ENCODE data around the gene SREBF1.

Gene SREBF1

DNA sequence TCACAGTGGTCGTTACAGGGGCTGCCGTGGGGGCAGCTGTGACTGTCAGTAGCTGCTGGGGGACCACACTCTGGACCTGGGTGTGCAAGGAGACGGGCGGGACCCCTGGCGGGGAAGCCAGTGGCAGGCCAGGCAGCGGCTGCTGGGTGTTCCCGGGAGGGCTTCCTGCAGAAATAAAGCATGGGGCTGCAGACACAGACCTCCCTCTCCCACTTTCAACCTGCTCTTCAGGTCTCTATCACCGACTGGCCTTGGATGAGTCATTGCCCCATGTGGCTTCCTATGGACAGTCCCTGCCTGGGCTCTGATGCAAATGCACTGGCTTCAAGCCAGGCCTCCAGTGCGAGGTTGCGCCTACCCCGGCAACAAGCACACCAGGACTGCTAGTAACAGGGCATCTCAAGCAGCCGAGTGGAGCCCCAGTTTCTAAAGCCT is 17.2 kb downstream of the SREBF1 start:
- TF ChIP-seq, protein P1, sequence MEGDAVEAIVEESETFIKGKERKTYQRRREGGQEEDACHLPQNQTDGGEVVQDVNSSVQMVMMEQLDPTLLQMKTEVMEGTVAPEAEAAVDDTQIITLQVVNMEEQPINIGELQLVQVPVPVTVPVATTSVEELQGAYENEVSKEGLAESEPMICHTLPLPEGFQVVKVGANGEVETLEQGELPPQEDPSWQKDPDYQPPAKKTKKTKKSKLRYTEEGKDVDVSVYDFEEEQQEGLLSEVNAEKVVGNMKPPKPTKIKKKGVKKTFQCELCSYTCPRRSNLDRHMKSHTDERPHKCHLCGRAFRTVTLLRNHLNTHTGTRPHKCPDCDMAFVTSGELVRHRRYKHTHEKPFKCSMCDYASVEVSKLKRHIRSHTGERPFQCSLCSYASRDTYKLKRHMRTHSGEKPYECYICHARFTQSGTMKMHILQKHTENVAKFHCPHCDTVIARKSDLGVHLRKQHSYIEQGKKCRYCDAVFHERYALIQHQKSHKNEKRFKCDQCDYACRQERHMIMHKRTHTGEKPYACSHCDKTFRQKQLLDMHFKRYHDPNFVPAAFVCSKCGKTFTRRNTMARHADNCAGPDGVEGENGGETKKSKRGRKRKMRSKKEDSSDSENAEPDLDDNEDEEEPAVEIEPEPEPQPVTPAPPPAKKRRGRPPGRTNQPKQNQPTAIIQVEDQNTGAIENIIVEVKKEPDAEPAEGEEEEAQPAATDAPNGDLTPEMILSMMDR (IDR thresholded peaks at IDR 0.05; ENCODE audit: low read depth, low read length), result no peak
- Histone ChIP-seq H3K36me3 (peaks cover 75% of the 10 kb centered on the region), H3K4me3 (ENCODE audit: low read depth, low read length) (no peak overlapping the region)

DNA sequence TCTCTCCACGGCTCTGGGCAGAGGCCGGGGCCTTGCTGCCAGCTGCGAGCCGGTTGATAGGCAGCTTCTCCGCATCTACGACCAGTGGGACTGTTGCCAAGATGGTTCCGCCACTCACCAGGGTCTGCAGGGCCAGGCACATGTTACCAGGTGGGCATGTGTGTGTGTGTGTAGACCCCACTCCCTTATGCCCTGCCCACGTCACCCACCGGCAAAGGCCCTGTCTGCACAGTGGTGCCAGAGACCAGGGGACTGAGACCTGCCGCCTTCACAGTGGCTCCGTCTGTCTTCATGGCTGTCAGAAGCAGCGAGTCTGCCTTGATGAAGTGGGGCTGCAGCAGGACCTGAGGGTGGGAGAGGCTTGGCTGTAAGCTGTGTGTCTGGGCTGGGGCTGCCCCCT is 17.7 kb downstream of the SREBF1 start:
- Histone ChIP-seq H3K4me3 (ENCODE audit: low read depth, low read length) (no peak overlapping the region), H3K36me3 (peaks cover 80% of the 10 kb centered on the region), H3K9me3 (ENCODE audit: severe bottlenecking) (no peaks in the 10 kb centered on the region), H3K27me3 (ENCODE audit: insufficient read depth, low read depth, severe bottlenecking) (no peaks in the 10 kb centered on the region), H3K27ac (no peak overlapping the region)
- no peak for DNase-seq
- TF ChIP-seq, protein P1 (IDR thresholded peaks at IDR 0.05; ENCODE audit: low read depth, low read length), result no peak

More for the DNA sequence above, 17.2 kb downstream of the SREBF1 start:
- DNase-seq, result no peak
- H3K27me3 ChIP-seq (ENCODE audit: insufficient read depth, low read depth, severe bottlenecking), result no peaks in the 10 kb centered on the region
- no peak overlapping the region for H3K27ac ChIP-seq
- no peaks in the 10 kb centered on the region for H3K9me3 ChIP-seq (ENCODE audit: severe bottlenecking)

DNA sequence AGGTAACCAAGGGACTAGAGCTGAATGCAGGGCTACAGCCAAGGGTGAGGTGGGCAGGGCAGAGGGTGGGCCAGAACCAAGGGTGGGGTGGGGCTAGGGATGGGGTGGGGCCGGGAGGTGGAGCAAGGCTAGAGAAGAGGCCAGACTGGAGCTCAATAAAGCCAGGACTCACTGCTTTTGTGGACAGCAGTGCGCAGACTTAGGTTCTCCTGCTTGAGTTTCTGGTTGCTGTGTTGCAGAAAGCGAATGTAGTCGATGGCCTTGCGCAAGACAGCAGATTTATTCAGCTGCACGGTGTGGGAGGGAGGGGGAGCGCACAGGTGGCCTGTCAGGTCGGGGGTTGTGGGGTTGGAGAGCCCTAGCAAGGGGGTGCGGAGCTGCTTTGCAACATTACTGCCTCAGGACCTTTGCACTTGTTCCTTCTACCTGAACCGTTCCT is 18.7 kb downstream of the SREBF1 start:
- TF ChIP-seq, protein P1 (IDR thresholded peaks at IDR 0.05; ENCODE audit: low read depth, low read length), result no peak
- DNase-seq, result peak; percentile 67
- peaks cover 90% of the 10 kb centered on the region for H3K36me3 ChIP-seq
- H3K27ac ChIP-seq, result no peak overlapping the region
- no peak overlapping the region for H3K4me3 ChIP-seq (ENCODE audit: low read depth, low read length)
- no peaks in the 10 kb centered on the region for H3K27me3 ChIP-seq (ENCODE audit: insufficient read depth, low read depth, severe bottlenecking)
- H3K9me3 ChIP-seq (ENCODE audit: severe bottlenecking), result no peaks in the 10 kb centered on the region

DNA sequence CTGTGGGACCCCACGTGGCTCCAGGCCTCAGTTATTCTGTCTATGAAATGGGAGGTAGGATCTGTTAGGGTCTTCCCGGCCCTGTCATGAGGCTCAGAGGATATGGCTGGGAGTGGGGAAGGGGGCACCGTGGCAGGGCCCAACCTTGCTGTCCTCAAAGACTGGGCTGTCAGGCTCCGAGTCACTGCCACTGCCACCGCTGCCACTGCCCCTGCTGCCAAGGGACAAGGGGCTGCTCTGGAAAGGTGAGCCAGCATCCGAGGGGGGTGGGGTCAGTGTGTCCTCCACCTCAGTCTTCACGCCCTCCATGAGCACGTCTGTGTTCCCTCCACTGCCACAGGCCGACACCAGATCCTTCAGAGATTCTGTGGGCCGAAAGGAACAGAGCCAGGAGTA is 19.2 kb downstream of the SREBF1 start:
- no peak for DNase-seq
- TF ChIP-seq, protein P1 (IDR thresholded peaks at IDR 0.05; ENCODE audit: low read depth, low read length), result no peak
- Histone ChIP-seq H3K36me3 (peaks cover 93% of the 10 kb centered on the region), H3K4me3 (ENCODE audit: low read depth, low read length) (no peak overlapping the region), H3K9me3 (ENCODE audit: severe bottlenecking) (no peaks in the 10 kb centered on the region), H3K27me3 (ENCODE audit: insufficient read depth, low read depth, severe bottlenecking) (no peaks in the 10 kb centered on the region), H3K27ac (no peak overlapping the region)

DNA sequence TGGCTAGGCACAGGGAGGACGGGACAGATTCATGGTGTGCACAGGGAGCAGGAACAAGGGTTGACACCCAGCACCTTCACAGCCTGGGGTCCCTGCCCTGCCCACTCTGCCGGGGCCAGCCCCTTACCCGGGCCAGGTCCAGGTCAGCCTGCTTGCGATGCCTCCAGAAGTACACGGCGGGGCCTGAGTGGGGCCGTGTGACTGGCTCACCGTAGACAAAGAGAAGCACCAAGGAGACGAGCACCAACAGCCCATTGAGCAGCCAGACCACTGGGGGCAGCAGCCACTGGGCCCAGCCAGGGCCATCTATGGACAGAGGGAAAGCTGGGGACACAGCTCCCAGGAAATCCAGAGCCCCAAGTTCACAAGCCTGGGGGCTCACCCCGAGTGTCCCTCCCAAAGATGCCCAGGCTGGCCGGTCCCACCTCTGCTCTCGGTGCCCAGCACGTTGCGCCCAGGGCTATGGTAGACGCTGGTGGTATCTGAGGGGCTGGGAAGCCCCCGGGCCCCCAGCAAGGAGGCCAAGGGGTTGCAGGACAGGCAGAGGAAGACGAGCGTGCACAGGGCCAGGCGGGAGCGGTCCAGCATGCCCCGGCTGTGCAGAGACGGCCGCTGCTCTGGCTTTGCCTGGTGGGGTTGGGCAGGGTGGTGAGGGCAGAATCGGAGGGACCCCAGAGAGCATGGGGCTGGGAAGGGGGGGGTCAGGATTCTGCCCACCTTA is 19.8 kb downstream of the SREBF1 start:
- Histone ChIP-seq H3K27me3 (ENCODE audit: insufficient read depth, low read depth, severe bottlenecking) (no peaks in the 10 kb centered on the region), H3K4me3 (ENCODE audit: low read depth, low read length) (no peak overlapping the region), H3K9me3 (ENCODE audit: severe bottlenecking) (no peaks in the 10 kb centered on the region), H3K27ac (peak overlapping the region; percentile 37), H3K36me3 (peaks cover 93% of the 10 kb centered on the region)
- TF ChIP-seq, protein P1 (IDR thresholded peaks at IDR 0.05; ENCODE audit: low read depth, low read length), result peak; percentile 16; the same call in 1 of the 2 replicates
- DNase-seq, result no peak

Measured in WERI-Rb-1 (cell line).